Measurements from ENCODE around the gene ERVH48-1. TPM values are rescaled to one million over a fixed set of nuclear protein-coding genes. Genes with fewer than 3 reads are reported as not detected.

The ERVH48-1 gene
- total and polyA plus RNA-seq, 2 of the 8 experiments (the other 6 are each of a cell fraction or from before 2014, with no cell fraction given), result 4.2 to 17.7 TPM

DNA sequence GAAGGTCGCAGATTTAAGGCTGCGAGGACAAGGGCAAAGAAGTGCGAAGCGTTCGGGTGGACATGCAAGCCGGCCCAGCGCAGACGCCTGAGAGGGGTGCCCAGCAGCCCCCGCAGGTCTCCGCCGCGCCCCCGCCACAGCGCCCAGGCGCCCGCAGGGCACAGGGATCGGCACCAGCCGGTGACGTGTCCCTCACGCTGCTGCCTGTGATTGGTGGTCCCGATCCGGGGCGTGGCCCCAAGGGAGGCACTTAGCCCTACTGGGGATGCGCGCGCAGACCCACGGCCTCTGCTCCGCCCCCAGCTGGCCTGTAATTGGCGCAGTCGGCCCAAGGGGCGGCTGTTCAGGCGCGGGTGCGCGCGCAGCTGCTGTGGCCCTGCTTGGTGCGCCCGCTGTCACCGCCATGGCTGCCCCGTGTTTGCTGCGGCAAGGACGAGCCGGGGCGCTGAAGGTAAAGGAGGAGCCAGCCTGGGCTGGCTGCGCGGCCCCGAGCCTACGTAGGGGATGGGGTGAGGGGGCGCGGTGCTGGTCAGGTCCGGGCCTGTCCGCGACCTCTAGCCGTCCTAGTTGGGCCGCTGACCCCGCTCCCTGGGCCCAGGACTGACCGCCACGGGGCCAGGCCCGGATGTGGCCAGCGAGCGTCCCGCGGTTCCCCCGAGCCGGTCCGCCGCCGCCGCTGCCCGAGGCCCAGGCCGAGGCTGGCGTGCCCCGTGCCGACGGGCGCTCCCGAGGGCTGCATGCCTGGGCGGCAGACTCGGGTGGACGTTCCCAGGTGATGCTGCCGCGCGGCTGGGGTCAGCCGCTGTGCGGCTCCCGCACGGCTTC lies 32.3 kb downstream of the ERVH48-1 start, which contains the start of gene NDUFV3:
TSS of gene NDUFV3 (plus strand) at position 379 of the 825 bp plus-strand sequence. CDS start at position 404, 25 bp downstream.
- Histone ChIP-seq H3K14ac (ENCODE audit: insufficient read length) (no peak within 1 kb of the TSS), H2BK20ac (ENCODE audit: low read length) (no peak within 1 kb of the TSS), H3K23me2 (ENCODE audit: low read depth, low read length) (peaks cover 2% of the 10 kb centered on the region), H3K56ac (replicated peaks; ENCODE audit: insufficient read length, low read depth, low read length) (no peak within 1 kb of the TSS), H2AK5ac (ENCODE audit: low read depth, low read length) (no peak within 1 kb of the TSS), H4K91ac (replicated peaks; ENCODE audit: insufficient read length, low read length) (peak within 1 kb of the TSS; percentile 88), H2BK120ac (replicated peaks; ENCODE audit: low read depth, low read length) (no peak within 1 kb of the TSS), H3K4me1 (replicated peaks in 1 of 4; ENCODE audit: control insufficient read depth in 3 of 4, insufficient read depth in 4 of 4, low read length in 3 of 4) (no peaks in the 10 kb centered on the region), H2BK15ac (ENCODE audit: low read length) (0 out of 2 replicates have a peak within 1 kb of the TSS, but pooled peaks have one; percentile 18), H3K36me3 (ENCODE audit: control insufficient read depth in 2 of 4, insufficient read depth in 4 of 4, low read length in 3 of 4) (peaks cover 5 to 10% (median 8%) of the 10 kb centered on the region in 4 experiments; a peak in 5 of 8 replicates), H3K4me2 (ENCODE audit: insufficient read depth in 1 of 2, low read depth in 2 of 2, low read length in 2 of 2) (peak within 1 kb of the TSS; percentile 78 to 88), H4K8ac (ENCODE audit: extremely low read depth, insufficient read depth, low read length) (peak within 1 kb of the TSS; percentile 94), H2BK12ac (ENCODE audit: low read depth, low read length) (peak within 1 kb of the TSS; percentile 76; the same call in 1 of the 2 replicates), H3K27me3 (replicated peaks in 1 of 4; ENCODE audit: control insufficient read depth in 3 of 4, extremely low read depth in 1 of 4, insufficient read depth in 3 of 4, low read length in 3 of 4) (no peaks in the 10 kb centered on the region), H3K27ac (ENCODE audit: low read depth, low read length) (peak within 1 kb of the TSS; percentile 84; the same call in 1 of the 2 replicates), H2BK5ac (ENCODE audit: low read depth, low read length) (peak within 1 kb of the TSS; percentile 94), H3K18ac (ENCODE audit: extremely low read depth, low read length) (peak within 1 kb of the TSS; percentile 98), H4K5ac (ENCODE audit: insufficient read length, low read depth, low read length) (peak within 1 kb of the TSS; percentile 71), H3K9ac (replicated peaks in 1 of 4; ENCODE audit: extremely low read depth in 1 of 4, low read depth in 3 of 4, low read length in 3 of 4) (peak within 1 kb of the TSS; percentile 69 to 89 (median 83)), H3K4ac (replicated peaks; ENCODE audit: insufficient read length, low read depth, low read length) (peak within 1 kb of the TSS; percentile 45), H3K9me3 (ENCODE audit: insufficient read depth in 2 of 2, low read depth in 1 of 2, low read length in 1 of 2) (no peaks in the 10 kb centered on the region), H3K79me2 (ENCODE audit: control insufficient read depth in 1 of 2, insufficient read depth in 2 of 2, low read length in 2 of 2) (peaks cover 0 to 12% of the 10 kb centered on the region in 2 experiments; a peak in 2 of 4 replicates), H3K4me3 (ENCODE audit: extremely low read depth in 1 of 4, insufficient read depth in 2 of 4, low read depth in 3 of 4, low read length in 4 of 4) (peak within 1 kb of the TSS; percentile 67 to 92 (median 86)), H2AFZ (ENCODE audit: low read length) (0 out of 2 replicates have a peak within 1 kb of the TSS, but pooled peaks have one; percentile 18), H3K79me1 (ENCODE audit: low read depth, low read length) (peaks cover 3% of the 10 kb centered on the region; the same call in 1 of the 2 replicates), H3K23ac (ENCODE audit: insufficient read length) (no peak within 1 kb of the TSS), H4K20me1 (replicated peaks in 1 of 2; ENCODE audit: control insufficient read depth in 1 of 2, insufficient read depth in 2 of 2, low read length in 2 of 2) (peaks cover 0 to 3% of the 10 kb centered on the region in 2 experiments)
- ChIA-PET POLR2A (ENCODE audit: partially characterized antibody) (interaction anchor here (0.7 to 3.4 kb wide), 16 partner anchors 9 to 141 kb away, joined by 3 to 41 read pairs (median 4); partner anchors contain the start of gene WDR4), CTCF (ENCODE audit: partially characterized antibody) (interaction anchor here (0.5 to 3.0 kb wide), 4 partner anchors 12 to 91 kb away, joined by 3 to 11 read pairs (median 3); no protein-coding TSS in a partner anchor)
- no peak for FAIRE-seq
- peak; percentile 96 to 98 for DNase-seq (ENCODE audit: low read depth in 1 of 2, low spot score in 2 of 2)
- 1% methylated on average over 74 of the region's 87 CpGs; no CpG with 5 or more reads in 1 of the 2 experiments for whole genome bisulfite sequencing, 2 experiments (ENCODE audit: extremely low coverage in 1 of 2, insufficient coverage in 1 of 2, insufficient read length in 1 of 2, insufficient replicate concordance in 2 of 2, low coverage in 1 of 2, low lambda C conversion rate in 2 of 2, missing lambda C conversion rate in 1 of 2)
- TF ChIP-seq TBP (IDR thresholded peaks at IDR 0.05; ENCODE audit: low read depth, low read length) (peak; percentile 59; the same call in 1 of the 2 replicates), SRF (IDR thresholded peaks at IDR 0.05; ENCODE audit: low read depth, low read length) (no peak), CREB1 (IDR thresholded peaks at IDR 0.05) (peak; percentile 90), EP300 (IDR thresholded peaks at IDR 0.05; ENCODE audit: borderline replicate concordance in 1 of 2, low read depth in 2 of 2, low read length in 2 of 2) (peak in 1 of 2 experiments; percentile 40; a peak in 1 of 3 replicates), POLR2A (IDR thresholded peaks at IDR 0.05; ENCODE audit: control extremely low read depth in 1 of 2, low read depth in 2 of 2, low read length in 2 of 2) (peak; percentile 56 to 91), POLR2AphosphoS5 (IDR thresholded peaks at IDR 0.05; ENCODE audit: low read depth, low read length) (peak; percentile 79), ASH2L (IDR thresholded peaks at IDR 0.05; ENCODE audit: low read length) (peak; percentile 56), CEBPB (IDR thresholded peaks at IDR 0.05; ENCODE audit: low read depth, low read length) (no peak), SP1 (IDR thresholded peaks at IDR 0.05; ENCODE audit: low read depth, low read length) (no peak), KDM5A (IDR thresholded peaks at IDR 0.05; ENCODE audit: low read length) (peak; percentile 63), YY1 (IDR thresholded peaks at IDR 0.05; ENCODE audit: low read depth, low read length) (peak; percentile 91), KDM4A (IDR thresholded peaks at IDR 0.05; ENCODE audit: low read depth, low read length, severe bottlenecking) (peak; percentile 84), KDM1A (IDR thresholded peaks at IDR 0.05; ENCODE audit: borderline replicate concordance, low read length) (no peak)
